ENCODE data around the gene SDK1. TPM values are rescaled to one million over a fixed set of nuclear protein-coding genes. Genes with fewer than 3 reads are reported as not detected.
A peak's percentile ranks its signal among the peaks of the same experiment; 100 is the strongest.

SDK1 gene
- total and polyA plus RNA-seq, 10 of the 15 experiments (the other 5 are each of a cell fraction or from before 2014, with no cell fraction given) = 0.14 to 0.33 TPM; not detected in 8

GRCh38 chr7:3504384-3504783 is 203.3 kb downstream of the SDK1 start (continued):
- TF ChIP-seq NFYA (IDR thresholded peaks at IDR 0.05; ENCODE audit: borderline replicate concordance, low read depth, low read length) = no peak

GRCh38 chr7:3510101-3511020 is 209.3 kb downstream of the SDK1 start:
- CTCF ChIA-PET = no interaction called here
- FAIRE-seq = no peak
- no peaks in the 10 kb centered on the region for H3K4me1 ChIP-seq (ENCODE audit: control insufficient read depth, insufficient read depth, low read length)
- BruUV-seq (replicated peaks) = no TSS peak
- no peaks in the 10 kb centered on the region for H3K9me3 ChIP-seq (replicated peaks; ENCODE audit: control insufficient read depth, insufficient read depth, low read length)
- no peak overlapping the region for H2AFZ ChIP-seq (ENCODE audit: control insufficient read depth, low read depth, low read length)
- no peak overlapping the region for H3K4me3 ChIP-seq
- RAD21 ChIA-PET (ENCODE audit: unreplicated experiment) = no interaction called here
- no peaks in the 10 kb centered on the region for H4K20me1 ChIP-seq (ENCODE audit: control insufficient read depth, insufficient read depth)
- POLR2A ChIA-PET = no interaction called here
- ATAC-seq = peak; percentile 64
- peak; percentile 93 for TF ChIP-seq SPI1 (IDR thresholded peaks at IDR 0.05; ENCODE audit: borderline replicate concordance, insufficient read depth, low read depth, low read length)
- 0 out of 2 replicates have a peak, but pooled peaks have one; percentile 42 for TF ChIP-seq IRF4 (IDR thresholded peaks at IDR 0.05; ENCODE audit: low read depth, low read length)
- peak; percentile 67 for TF ChIP-seq RUNX3 (IDR thresholded peaks at IDR 0.05; ENCODE audit: low read length)
- no peak for TF ChIP-seq E2F8 (IDR thresholded peaks at IDR 0.05; ENCODE audit: low read depth, partially characterized antibody)
- H3K36me3 ChIP-seq (ENCODE audit: control insufficient read depth in 2 of 2, insufficient read depth in 2 of 2, low read length in 1 of 2) = no peaks in the 10 kb centered on the region
- intact Hi-C loops (cut with micrococcal nuclease; ENCODE audit: unreplicated experiment) (no loop called here), in situ Hi-C loops (cut with MboI) (no loop called here)
- H3K9ac ChIP-seq (ENCODE audit: control insufficient read depth, insufficient read depth, low read length) = no peak overlapping the region
- no peaks in the 10 kb centered on the region for H3K79me2 ChIP-seq (ENCODE audit: control insufficient read depth, insufficient read depth, low read length)
- DNase-seq (ENCODE audit: low read depth, low spot score) = no peak
- 27% methylated on average over 11 of the region's 11 CpGs for WGBS (ENCODE audit: insufficient coverage, insufficient replicate concordance, low lambda C conversion rate, missing lambda C conversion rate)
- H3K27ac ChIP-seq (ENCODE audit: control insufficient read depth, insufficient read depth) = no peak overlapping the region
- no peak overlapping the region for H3K4me2 ChIP-seq (ENCODE audit: control insufficient read depth, insufficient read depth)
- SMC1A ChIA-PET (ENCODE audit: uncharacterized antibody, unreplicated experiment) = no interaction called here
- H3K27me3 ChIP-seq (replicated peaks in 1 of 2; ENCODE audit: control insufficient read depth in 2 of 2, insufficient read depth in 2 of 2, low read length in 1 of 2) = no peaks in the 10 kb centered on the region

Measured in GM12878 (cell line).